Cardiac muscle cell (in vitro differentiated cells and primary cell): ENCODE results near the gene PI4KB. TPM values are rescaled to one million over a fixed set of nuclear protein-coding genes. Genes with fewer than 3 reads are reported as not detected.

Experiments
- DNase-seq, 2 donors: peaks; one replicate each; pipeline versions ENCODE4 v3.0.0 to v3.0.0-alpha.2; 2010 to 2017; ENCODE audit warnings: low read depth in 1 of 2, low spot score in 1 of 2
- H3K27ac ChIP-seq: fragments of 200-600 bp; sonication (generic); 2 replicates; pipeline ENCODE4 v1.5.1; 2016
- H3K27me3 ChIP-seq: fragments of 200-600 bp; sonication (generic); 2 replicates; pipeline ENCODE4 v1.6.0; 2016; ENCODE audit warnings: control low read depth
- H3K36me3 ChIP-seq: fragments of 200-600 bp; sonication (generic); 2 replicates; pipeline ENCODE4 v1.5.1; 2016; ENCODE audit warnings: control low read depth
- H3K4me1 ChIP-seq: fragments of 200-600 bp; sonication (generic); 2 replicates; pipeline ENCODE4 v1.8.1; 2017; ENCODE audit warnings: low read depth, mild to moderate bottlenecking, mixed run types
- H3K4me3 ChIP-seq: fragments of 200-600 bp; sonication (generic); 2 replicates; pipeline ENCODE4 v1.5.1; 2016; ENCODE audit warnings: mild to moderate bottlenecking
- H3K9me3 ChIP-seq: fragments of 200-600 bp; sonication (generic); 2 replicates; pipeline ENCODE4 v1.5.1; 2017; ENCODE audit warnings: low read depth, mild to moderate bottlenecking, control low read depth
- polyA plus RNA-seq: library from polyadenylated mRNA; unstranded; fragments of >200 nt; fragmentation: Nextera tagmentation; extraction: Ambion mirVana; gene quantifications from 2 replicates; pipeline ENCODE4 v1.2.1, GENCODE V29; 2016
- total RNA-seq: library from RNA; depleted of rRNA; stranded (reverse); fragments of >200 nt; gene quantifications from 2 replicates; pipeline ENCODE4 v1.2.3, GENCODE V29; 2016
- TF ChIP-seq, protein P1 (sequence below): IDR thresholded peaks from 2 replicates; pipeline ENCODE4 v1.5.1; 2012; ENCODE audit warnings: low read depth, mild to moderate bottlenecking, low read length

Gene PI4KB
- total RNA-seq (35.7 and 53.5 TPM in 2 replicates), polyA plus RNA-seq (46.0 and 62.6 TPM in 2 replicates)

DNA sequence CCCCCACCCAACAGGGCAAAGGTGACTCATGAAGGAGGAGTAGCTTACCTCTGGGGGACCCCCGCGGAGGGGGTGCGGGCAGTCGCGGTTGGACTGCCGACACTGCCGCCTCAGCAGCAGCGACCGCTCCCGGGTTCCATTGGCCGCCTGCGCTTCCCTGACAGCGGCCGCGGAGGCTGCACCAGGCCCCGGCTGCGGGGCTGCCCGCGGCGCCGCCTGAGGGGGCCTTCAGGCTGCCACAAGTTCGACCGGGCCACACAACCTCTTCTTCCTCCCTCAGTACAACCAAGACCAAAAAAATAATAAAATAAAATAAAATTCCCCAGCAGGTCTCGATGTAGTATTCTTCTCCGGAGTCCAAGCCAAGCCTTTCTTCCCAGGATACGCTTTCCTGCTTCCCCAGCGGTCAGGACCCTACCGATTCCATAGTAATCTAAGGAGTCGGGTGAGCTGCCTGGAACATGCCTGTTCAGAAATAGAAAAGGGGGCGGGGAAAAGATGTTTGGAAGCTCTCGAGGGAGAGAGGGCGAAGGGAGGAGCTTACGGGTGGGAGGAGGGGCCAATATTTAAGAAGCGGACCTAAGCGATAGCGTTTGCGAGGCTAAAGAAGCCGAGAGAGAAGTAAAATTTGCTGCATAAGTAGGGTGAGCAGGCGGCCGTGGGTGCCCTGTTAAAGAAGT, at the start of gene PI4KB:
Gene PI4KB (minus strand): TSS at position 194 of the 680 bp plus-strand sequence. CDS start 10,935 bp downstream, outside the sequence.
- peak within 1 kb of the TSS; percentile 97 for H3K4me3 ChIP-seq
- TF ChIP-seq, protein P1, sequence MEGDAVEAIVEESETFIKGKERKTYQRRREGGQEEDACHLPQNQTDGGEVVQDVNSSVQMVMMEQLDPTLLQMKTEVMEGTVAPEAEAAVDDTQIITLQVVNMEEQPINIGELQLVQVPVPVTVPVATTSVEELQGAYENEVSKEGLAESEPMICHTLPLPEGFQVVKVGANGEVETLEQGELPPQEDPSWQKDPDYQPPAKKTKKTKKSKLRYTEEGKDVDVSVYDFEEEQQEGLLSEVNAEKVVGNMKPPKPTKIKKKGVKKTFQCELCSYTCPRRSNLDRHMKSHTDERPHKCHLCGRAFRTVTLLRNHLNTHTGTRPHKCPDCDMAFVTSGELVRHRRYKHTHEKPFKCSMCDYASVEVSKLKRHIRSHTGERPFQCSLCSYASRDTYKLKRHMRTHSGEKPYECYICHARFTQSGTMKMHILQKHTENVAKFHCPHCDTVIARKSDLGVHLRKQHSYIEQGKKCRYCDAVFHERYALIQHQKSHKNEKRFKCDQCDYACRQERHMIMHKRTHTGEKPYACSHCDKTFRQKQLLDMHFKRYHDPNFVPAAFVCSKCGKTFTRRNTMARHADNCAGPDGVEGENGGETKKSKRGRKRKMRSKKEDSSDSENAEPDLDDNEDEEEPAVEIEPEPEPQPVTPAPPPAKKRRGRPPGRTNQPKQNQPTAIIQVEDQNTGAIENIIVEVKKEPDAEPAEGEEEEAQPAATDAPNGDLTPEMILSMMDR: no peak
- H3K9me3 ChIP-seq: no peaks in the 10 kb centered on the region
- DNase-seq: peak; percentile 98 to 99
- no peaks in the 10 kb centered on the region for H3K36me3 ChIP-seq
- H3K27ac ChIP-seq: peak within 1 kb of the TSS; percentile 99
- peaks cover 14% of the 10 kb centered on the region for H3K4me1 ChIP-seq
- no peaks in the 10 kb centered on the region for H3K27me3 ChIP-seq

DNA sequence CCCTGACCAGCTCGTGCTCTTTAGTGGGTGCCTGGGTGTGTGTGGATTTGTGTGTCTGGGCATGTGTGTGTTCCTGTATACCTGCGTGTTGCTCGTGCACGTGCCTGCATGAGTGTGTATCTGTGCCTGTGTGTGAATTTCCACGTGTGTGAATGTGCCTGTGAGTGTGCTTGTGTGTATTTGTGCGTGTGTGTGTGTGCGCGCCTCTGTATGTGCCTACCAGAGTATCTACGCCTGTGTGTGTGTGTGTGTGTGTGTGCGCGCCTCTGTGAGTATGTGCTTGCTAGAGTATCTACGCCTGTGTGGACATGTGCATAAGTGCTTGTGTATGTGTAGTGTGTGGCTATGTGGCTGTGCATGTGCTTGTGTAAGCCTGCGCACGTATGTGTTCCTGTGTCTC, 46.0 kb upstream of the PI4KB start:
- DNase-seq: no peak
- TF ChIP-seq, protein P1: no peak
- Histone ChIP-seq H3K27me3 (no peaks in the 10 kb centered on the region), H3K36me3 (no peaks in the 10 kb centered on the region), H3K4me3 (no peak overlapping the region), H3K4me1 (peaks cover 19% of the 10 kb centered on the region), H3K27ac (no peak overlapping the region), H3K9me3 (no peaks in the 10 kb centered on the region)

DNA sequence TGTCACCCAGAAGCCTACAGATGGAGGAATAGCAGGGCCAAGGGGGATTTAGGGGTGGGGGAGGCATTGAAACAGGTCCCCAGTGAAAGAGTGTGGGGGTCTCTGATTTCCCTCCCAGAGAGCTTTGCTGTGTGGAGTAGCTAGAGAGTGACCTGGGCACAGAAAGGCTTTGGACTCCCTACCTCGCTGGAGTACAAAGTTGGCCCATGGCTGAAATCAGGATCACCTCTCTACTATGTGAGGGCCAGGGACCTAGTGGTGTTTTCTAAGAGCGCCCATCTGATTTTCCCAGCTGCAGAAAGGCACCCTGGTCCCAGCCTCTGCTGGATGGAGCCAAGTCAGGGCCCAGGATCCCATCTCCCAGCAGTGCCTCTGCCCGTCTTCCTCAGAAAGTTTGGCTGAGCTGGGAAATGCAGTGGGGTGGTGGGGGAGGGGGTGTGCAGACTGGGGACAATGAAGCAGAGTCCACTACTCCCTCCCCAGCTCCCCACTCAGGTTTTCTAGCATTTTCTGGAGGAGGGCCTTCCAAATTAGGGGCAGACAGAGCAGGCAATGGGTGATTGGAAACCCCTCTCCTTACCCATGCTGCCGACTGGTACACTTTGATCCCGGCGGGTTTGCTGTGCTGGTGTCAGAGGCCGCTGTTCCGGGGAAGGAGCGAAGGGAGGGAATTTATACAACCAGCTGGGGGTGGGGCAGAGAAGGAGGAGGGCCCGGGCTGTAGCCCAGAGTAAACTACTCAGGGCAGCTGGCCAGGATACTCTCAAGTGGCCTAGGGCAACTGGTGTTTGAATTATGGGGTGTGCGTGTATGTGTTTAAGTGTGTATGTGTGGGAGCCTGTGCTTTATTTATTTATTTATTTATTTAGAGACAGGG, 45.1 kb upstream of the PI4KB start, which contains the start of gene SELENBP1:
Gene SELENBP1 (minus strand): TSS at position 648 of the 877 bp plus-strand sequence. CDS start 64 bp downstream, at position 584.
- DNase-seq: peak; percentile 76 to 92
- Histone ChIP-seq H3K27ac (peak within 1 kb of the TSS; percentile 68), H3K27me3 (no peaks in the 10 kb centered on the region), H3K4me1 (peaks cover 19% of the 10 kb centered on the region), H3K4me3 (peak within 1 kb of the TSS; percentile 38), H3K9me3 (no peaks in the 10 kb centered on the region), H3K36me3 (no peaks in the 10 kb centered on the region)
- TF ChIP-seq, protein P1: no peak

DNA sequence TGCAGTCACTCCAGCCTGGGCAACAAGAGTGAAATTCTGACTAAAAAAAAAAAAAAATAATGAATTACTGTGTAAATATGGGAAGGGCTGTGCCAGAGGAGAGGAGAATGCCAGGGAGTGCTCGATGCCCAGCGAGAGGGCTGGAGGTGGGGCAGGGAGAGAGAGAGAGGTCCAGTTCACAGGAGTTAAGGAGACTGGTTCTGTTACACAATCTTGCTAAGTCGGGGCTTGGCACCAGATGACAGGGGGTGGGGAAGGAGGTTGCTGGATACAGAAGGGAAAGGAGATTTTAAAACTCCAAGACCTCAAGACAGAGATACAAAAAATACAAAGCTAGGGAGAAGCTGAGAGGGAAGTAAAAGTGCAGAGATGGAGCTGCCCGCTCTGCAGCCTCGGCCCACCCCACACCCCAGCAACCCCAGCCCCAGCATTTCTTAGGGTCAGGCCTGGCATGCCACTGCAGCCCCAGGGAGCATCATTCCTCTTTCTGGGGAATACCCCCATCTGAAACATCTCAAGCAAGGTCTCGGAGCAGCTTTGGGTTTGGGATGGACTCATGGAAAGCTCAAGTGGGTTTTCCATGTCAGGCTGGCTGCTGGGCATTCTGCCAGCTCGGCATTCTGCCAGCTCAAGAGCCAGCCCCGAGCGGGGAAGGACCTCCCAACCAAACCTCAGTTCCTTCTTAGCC, 44.3 kb upstream of the PI4KB start:
- H3K27me3 ChIP-seq: no peaks in the 10 kb centered on the region
- H3K9me3 ChIP-seq: no peaks in the 10 kb centered on the region
- peaks cover 19% of the 10 kb centered on the region for H3K4me1 ChIP-seq
- peak; percentile 37 to 84 for DNase-seq
- no peaks in the 10 kb centered on the region for H3K36me3 ChIP-seq
- H3K4me3 ChIP-seq: peak overlapping the region; percentile 38
- peak overlapping the region; percentile 68 for H3K27ac ChIP-seq
- TF ChIP-seq, protein P1: no peak

DNA sequence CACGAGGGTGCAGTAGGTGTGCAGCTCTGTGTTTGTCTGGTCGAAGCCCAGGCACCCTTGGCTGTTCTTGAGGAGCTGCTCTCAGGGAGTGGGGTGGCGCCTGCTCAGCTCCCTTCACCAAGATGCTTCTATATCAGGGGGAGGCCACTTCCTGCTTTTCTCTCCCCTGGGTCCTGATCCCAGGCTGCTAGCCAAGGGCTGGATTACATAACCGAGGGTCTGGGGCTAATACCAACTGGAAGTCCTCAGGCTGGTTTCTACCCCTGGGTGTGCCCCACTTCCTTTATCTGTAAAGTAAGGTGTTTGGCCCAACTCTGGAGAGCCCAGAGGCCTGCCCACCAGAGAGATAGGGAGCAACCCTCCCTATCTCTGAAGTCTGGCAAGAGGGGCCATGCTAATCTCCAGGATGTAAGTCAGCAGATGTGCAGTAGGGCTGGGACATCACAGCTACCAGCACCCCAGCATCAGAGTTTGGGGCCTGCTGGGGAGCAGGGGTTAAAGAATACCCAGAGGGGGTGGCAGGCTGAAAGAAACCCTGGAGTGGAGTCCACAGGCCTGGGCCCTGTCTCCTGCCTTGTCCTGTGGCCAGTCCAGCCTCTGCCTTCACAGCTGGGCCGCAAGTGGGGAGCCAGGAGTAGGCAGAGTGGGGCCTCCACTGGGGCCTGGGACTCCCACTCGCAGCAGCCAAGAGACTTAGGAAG, 43.1 kb upstream of the PI4KB start:
- Histone ChIP-seq H3K36me3 (no peaks in the 10 kb centered on the region), H3K27ac (peak overlapping the region; percentile 43), H3K4me3 (no peak overlapping the region), H3K9me3 (no peaks in the 10 kb centered on the region), H3K27me3 (no peaks in the 10 kb centered on the region), H3K4me1 (peaks cover 19% of the 10 kb centered on the region)
- peak in 1 of 2 donors; percentile 69 for DNase-seq
- TF ChIP-seq, protein P1: no peak
